GM10266 (cell line): ENCODE measurements around the gene PTGS2.

Source experiments
- DNase-seq: peaks from one replicate; pipeline ENCODE4 v3.0.0; 2012; ENCODE audit errors: extremely low spot score
- CTCF ChIP-seq: IDR thresholded peaks from 2 replicates; pipeline ENCODE4 v1.5.1; 2012; ENCODE audit warnings: mild to moderate bottlenecking, low read depth; ENCODE audit not compliant: control insufficient read depth, insufficient read depth; ENCODE audit errors: missing control alignments

The PTGS2 gene

GRCh38 chr1:186703209-186703766 lies 23.1 kb upstream of the PTGS2 start:
- no peak for TF ChIP-seq CTCF
- no peak for DNase-seq

- DNase-seq, result no peak
- no peak for TF ChIP-seq CTCF
These were observed 20.5 kb upstream of the PTGS2 start for GRCh38 chr1:186700722-186701121.

GRCh38 chr1:186699519-186699918 lies 19.3 kb upstream of the PTGS2 start:
- no peak for DNase-seq
- TF ChIP-seq CTCF, result no peak

GRCh38 chr1:186689907-186690306 lies 9.7 kb upstream of the PTGS2 start:
- no peak for DNase-seq
- TF ChIP-seq CTCF, result no peak

GRCh38 chr1:186689376-186689775 lies 9.2 kb upstream of the PTGS2 start:
- DNase-seq, result no peak
- TF ChIP-seq CTCF, result no peak

- peak; percentile 19 for DNase-seq
- TF ChIP-seq CTCF, result no peak
These were observed 3.6 kb upstream of the PTGS2 start for GRCh38 chr1:186683652-186684410.

GRCh38 chr1:186682736-186683135 lies 2.5 kb upstream of the PTGS2 start:
- DNase-seq, result no peak
- no peak for TF ChIP-seq CTCF
